IMR-90 (cell line): ENCODE data around the gene PDE6A. TPM values are rescaled to one million over a fixed set of nuclear protein-coding genes. Genes with fewer than 3 reads are reported as not detected.

Experiments
- ATAC-seq: fragments of 200-7000 bp; cut with Tn5 transposase; 2 replicates; pipeline ENCODE4 v1.9.1; 2020; ENCODE audit warnings: low read depth, mild to moderate bottlenecking, moderate library complexity
- BruUV-seq: library from RNA; stranded (reverse); fragments of 400-500 nt; replicated peaks from 2 replicates; lab custom pipeline; 2021; lab: Mats Ljungman, UMichigan
- CTCF ChIA-PET: fragments of 300-600 bp; formaldehyde crosslinking; extraction: SDS; loops from one replicate; lab custom pipeline; 2021; ENCODE audit warnings: antibody characterized with exemption; lab: Yijun Ruan, JAX
- POLR2A ChIA-PET: fragments of 300-600 bp; sonication (Branson Sonifier 250); formaldehyde crosslinking; loops from one replicate; lab custom pipeline; 2022; ENCODE audit warnings: antibody characterized with exemption; ENCODE audit not compliant: unreplicated experiment; lab: Charles Lee
- DNase-seq: peaks from one replicate; pipeline ENCODE4 v3.0.0; 2013
- H2AFZ ChIP-seq: replicated peaks from 2 replicates; pipeline ENCODE3; 2013; ENCODE audit warnings: low read length, mild to moderate bottlenecking; ENCODE audit not compliant: poor library complexity
- H2AK5ac ChIP-seq: 2 replicates; pipeline ENCODE4 v1.6.1; 2013; ENCODE audit warnings: low read depth, low read length, inconsistent platforms
- H2AK9ac ChIP-seq: replicated peaks from 2 replicates; pipeline ENCODE3; 2013; ENCODE audit warnings: mild to moderate bottlenecking, low read depth, low read length, moderate library complexity; ENCODE audit not compliant: poor library complexity
- H2BK120ac ChIP-seq: 2 replicates; pipeline ENCODE4 v1.6.1; 2013; ENCODE audit warnings: low read depth, low read length, inconsistent platforms
- H2BK15ac ChIP-seq: 3 replicates; pipeline ENCODE4 v1.6.1; 2013; ENCODE audit warnings: low read depth, low read length, inconsistent platforms
- H2BK20ac ChIP-seq: 2 replicates; pipeline ENCODE4 v1.6.1; 2013; ENCODE audit warnings: low read depth, mild to moderate bottlenecking, inconsistent platforms, low read length, moderate library complexity
- H2BK5ac ChIP-seq: 2 replicates; pipeline ENCODE4 v1.6.1; 2013; ENCODE audit warnings: mild to moderate bottlenecking, low read depth, low read length, inconsistent platforms; ENCODE audit not compliant: poor library complexity, severe bottlenecking
- H3K14ac ChIP-seq: replicated peaks from 2 replicates; pipeline ENCODE4 v1.6.1; 2013; ENCODE audit warnings: low read depth, low read length, inconsistent platforms
- H3K18ac ChIP-seq: 2 replicates; pipeline ENCODE4 v1.6.1; 2013; ENCODE audit warnings: low read depth, low read length, control low read depth
- H3K23ac ChIP-seq: 2 replicates; pipeline ENCODE4 v1.6.1; 2013; ENCODE audit warnings: low read depth, low read length, inconsistent platforms
- H3K27ac ChIP-seq: 2 replicates; pipeline ENCODE4 v1.5.1; 2013; ENCODE audit warnings: mild to moderate bottlenecking, control low read depth, low read length; ENCODE audit not compliant: insufficient read depth
- H3K27me3 ChIP-seq: 2 replicates; pipeline ENCODE4 v1.6.1; 2013; ENCODE audit warnings: low read length; ENCODE audit not compliant: control insufficient read depth, insufficient read depth
- H3K36me3 ChIP-seq: 2 replicates; pipeline ENCODE4 v1.6.1; 2013; ENCODE audit warnings: low read length, mixed read lengths; ENCODE audit not compliant: control insufficient read depth, insufficient read depth
- H3K4ac ChIP-seq: 2 replicates; pipeline ENCODE4 v1.6.1; 2013; ENCODE audit warnings: low read depth, low read length, inconsistent platforms
- H3K4me1 ChIP-seq: 2 replicates; pipeline ENCODE4 v1.6.1; 2013; ENCODE audit warnings: low read length, mixed read lengths; ENCODE audit not compliant: control insufficient read depth, insufficient read depth
- H3K4me2 ChIP-seq: 2 replicates; pipeline ENCODE4 v1.6.1; 2013; ENCODE audit warnings: low read depth, mild to moderate bottlenecking, control low read depth, low read length, moderate library complexity
- H3K4me3 ChIP-seq: 2 replicates; pipeline ENCODE4 v1.5.1; 2013; ENCODE audit warnings: low read depth, mild to moderate bottlenecking, control low read depth, low read length, moderate library complexity; ENCODE audit not compliant: insufficient read depth
- H3K56ac ChIP-seq: 2 replicates; pipeline ENCODE4 v1.6.1; 2013; ENCODE audit warnings: low read length, inconsistent platforms; ENCODE audit not compliant: insufficient read depth; ENCODE audit errors: extremely low read depth
- H3K79me1 ChIP-seq, 2 experiments: 2 replicates each; pipeline ENCODE4 v1.6.1; 2013; ENCODE audit warnings: low read length in 2 of 2, inconsistent platforms in 1 of 2, low read depth in 1 of 2
- H3K9ac ChIP-seq: 2 replicates; pipeline ENCODE4 v1.6.1; 2013; ENCODE audit warnings: low read depth, low read length, control low read depth
- H3K9me1 ChIP-seq: 2 replicates; pipeline ENCODE4 v1.6.1; 2013; ENCODE audit warnings: low read length, inconsistent platforms; ENCODE audit not compliant: insufficient read depth
- H3K9me3 ChIP-seq: 2 replicates; pipeline ENCODE4 v1.6.1; 2013; ENCODE audit warnings: low read length; ENCODE audit not compliant: control insufficient read depth, insufficient read depth
- H4K20me1 ChIP-seq: 2 replicates; pipeline ENCODE4 v1.6.1; 2013; ENCODE audit warnings: low read length, inconsistent platforms; ENCODE audit not compliant: insufficient read depth
- H4K5ac ChIP-seq: 2 replicates; pipeline ENCODE4 v1.6.1; 2013; ENCODE audit warnings: mild to moderate bottlenecking, low read depth, low read length, control low read depth
- H4K8ac ChIP-seq, 2 experiments: 2 replicates each; pipeline ENCODE4 v1.6.1; 2013; ENCODE audit warnings: low read depth in 2 of 2, low read length in 2 of 2, control low read depth in 1 of 2, inconsistent platforms in 1 of 2
- H4K91ac ChIP-seq: 2 replicates; pipeline ENCODE4 v1.6.1; 2013; ENCODE audit warnings: low read depth, low read length, inconsistent platforms; ENCODE audit not compliant: insufficient read depth
- CEBPB ChIP-seq: IDR thresholded peaks from 2 replicates; pipeline ENCODE4 v1.6.1; 2012; ENCODE audit warnings: low read depth, low read length, improper control_type of control experiment
- MAFK ChIP-seq: IDR thresholded peaks from 2 replicates; pipeline ENCODE4 v1.6.1; 2012; ENCODE audit warnings: low read depth, low read length, improper control_type of control experiment
- NFE2L2 ChIP-seq: fragments of 150-350 bp; IDR thresholded peaks from 2 replicates; pipeline ENCODE4 v1.6.1; 2016; ENCODE audit warnings: low read depth, mild to moderate bottlenecking, low read length
- RFX5 ChIP-seq: IDR thresholded peaks from 2 replicates; pipeline ENCODE4 v1.8.0; 2012; ENCODE audit warnings: low read depth, mild to moderate bottlenecking, low read length, moderate library complexity
- WGBS, 2 experiments: methylation state at CpG; one replicate each; pipeline versions ENCODE4 v1.1.5 to v1.1.7; 2013; ENCODE audit warnings: missing lambda C conversion rate in 2 of 2; ENCODE audit not compliant: insufficient read length in 1 of 2; ENCODE audit errors: extremely low coverage in 2 of 2; 5-methylcytosine and 5-hydroxymethylcytosine counted together
- dilution Hi-C: fragments of 300-500 bp; cut with HindIII; formaldehyde crosslinking; loops from one replicate; pipeline ENCODE4 v1.14.3; 2018; ENCODE audit warnings: low sequenced_read_pairs; ENCODE audit not compliant: unreplicated experiment
- in situ Hi-C: fragments of 300-500 bp; cut with MboI; formaldehyde crosslinking; loops from 3 replicates; pipeline ENCODE4 v1.14.3; 2019; ENCODE audit warnings: low sequenced_read_pairs, inconsistent platforms, mixed read lengths
- intact Hi-C: fragments of 100-400 bp; cut with micrococcal nuclease; formaldehyde crosslinking; loops from 2 replicates; pipeline ENCODE4 v1.10.0; 2022
- polyA plus RNA-seq, 3 experiments: library from polyadenylated mRNA; depleted of rRNA; stranded (reverse); fragments of >200 nt; gene quantifications; 2 replicates each; pipeline ENCODE4 v1.2.3, GENCODE V29; 2012; ENCODE audit warnings: low replicate concordance in 1 of 3
- total RNA-seq: library from RNA; depleted of rRNA; stranded (reverse); fragments of >200 nt; gene quantifications from 2 replicates; pipeline ENCODE4 v1.2.3, GENCODE V29; 2012
- TF ChIP-seq, protein P1 (sequence below): fragments of 150-350 bp; IDR thresholded peaks from 2 replicates; pipeline ENCODE4 v1.6.1; 2017; ENCODE audit warnings: mild to moderate bottlenecking, antibody characterized with exemption, low read length, low read depth

Gene PDE6A
- total and polyA plus RNA-seq, 2 of the 4 experiments (the other 2 are of a cell fraction) = not detected

DNA sequence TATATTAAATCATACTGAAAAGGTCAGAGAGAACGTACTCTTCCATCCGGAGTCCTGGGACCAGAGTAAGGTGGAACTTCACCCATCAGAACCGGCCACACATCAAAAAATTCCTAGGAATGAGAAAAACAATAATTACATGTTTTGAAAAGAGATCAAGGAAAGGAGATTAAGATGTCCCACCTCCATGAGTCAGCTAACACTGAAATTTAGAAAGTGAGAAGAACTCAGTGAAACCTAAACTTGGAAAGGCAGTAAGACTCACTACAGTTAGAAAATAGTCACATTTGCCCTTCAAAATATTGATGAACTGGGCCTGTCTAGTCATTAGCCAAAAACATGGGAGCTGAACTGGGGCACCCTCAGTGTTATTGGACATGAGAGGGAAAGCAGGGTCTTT lies 23.0 kb downstream of the PDE6A start:
- Histone ChIP-seq H3K27ac (no peak overlapping the region), H3K4me2 (no peak overlapping the region), H3K4ac (no peak overlapping the region), H4K5ac (no peak overlapping the region), H3K9ac (no peak overlapping the region), H2BK120ac (no peak overlapping the region), H4K8ac (no peak overlapping the region), H3K4me1 (peaks cover 3% of the 10 kb centered on the region; the same call in 1 of the 2 replicates), H2AK5ac (no peak overlapping the region), H3K36me3 (no peaks in the 10 kb centered on the region), H3K18ac (no peak overlapping the region), H3K9me1 (no peaks in the 10 kb centered on the region), H3K27me3 (no peaks in the 10 kb centered on the region; the same call in none of the 2 replicates), H3K79me1 (no peaks in the 10 kb centered on the region), H3K23ac (no peak overlapping the region), H2BK5ac (no peak overlapping the region), H3K14ac (no peak overlapping the region), H2AFZ (no peak overlapping the region), H4K91ac (no peak overlapping the region), H2BK20ac (no peak overlapping the region), H2BK15ac (no peak overlapping the region), H3K9me3 (no peaks in the 10 kb centered on the region), H3K4me3 (no peak overlapping the region), H4K20me1 (no peaks in the 10 kb centered on the region), H3K56ac (no peak overlapping the region), H2AK9ac (no peak overlapping the region)
- ATAC-seq (no peak), DNase-seq (no peak)
- ChIA-PET POLR2A (no interaction called here), CTCF (interaction anchor here (0.7 kb wide), 1 partner anchor 93 kb away, joined by 3 read pairs; no protein-coding TSS in a partner anchor)
- dilution Hi-C loops = no loop called here
- WGBS, 2 experiments = no CpG with 5 or more reads among the region's 3 CpGs
- in situ Hi-C loops = no loop called here
- intact Hi-C loops = no loop called here
- no TSS peak for BruUV-seq
- TF ChIP-seq RFX5 = no peak
- TF ChIP-seq, protein P1, sequence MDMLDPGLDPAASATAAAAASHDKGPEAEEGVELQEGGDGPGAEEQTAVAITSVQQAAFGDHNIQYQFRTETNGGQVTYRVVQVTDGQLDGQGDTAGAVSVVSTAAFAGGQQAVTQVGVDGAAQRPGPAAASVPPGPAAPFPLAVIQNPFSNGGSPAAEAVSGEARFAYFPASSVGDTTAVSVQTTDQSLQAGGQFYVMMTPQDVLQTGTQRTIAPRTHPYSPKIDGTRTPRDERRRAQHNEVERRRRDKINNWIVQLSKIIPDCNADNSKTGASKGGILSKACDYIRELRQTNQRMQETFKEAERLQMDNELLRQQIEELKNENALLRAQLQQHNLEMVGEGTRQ = no peak
- no peak for TF ChIP-seq CEBPB
- no peak for TF ChIP-seq NFE2L2
- no peak for TF ChIP-seq MAFK
